Measurements from ENCODE around the gene AR. TPM values are rescaled to one million over a fixed set of nuclear protein-coding genes. Genes with fewer than 3 reads are reported as not detected.

AR gene
- total and polyA plus RNA-seq, 2 of the 4 experiments (the other 2 are of a cell fraction) = 1.5 to 4.7 TPM

DNA sequence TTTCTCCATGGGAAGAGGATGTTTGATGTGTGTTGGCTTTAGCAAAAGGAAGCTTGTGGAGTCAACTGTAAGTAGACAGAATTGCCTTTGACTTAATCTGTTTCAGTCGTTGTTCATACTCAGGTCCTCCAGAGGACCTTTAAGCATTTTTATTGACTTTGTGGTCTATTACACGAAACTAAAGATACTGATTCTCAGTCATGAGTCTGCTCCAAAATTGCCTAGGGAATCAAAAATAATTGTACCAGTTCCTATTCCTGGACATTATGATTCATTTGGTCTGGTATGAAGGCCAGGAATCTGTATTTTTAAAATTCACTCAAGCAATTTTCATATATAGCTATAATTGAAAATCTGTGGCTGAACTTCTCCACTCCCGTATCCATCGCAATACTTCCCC, 38.6 kb downstream of the AR start:
- H3K4me3 ChIP-seq (ENCODE audit: insufficient read depth, low read depth, low read length) = no peak overlapping the region
- no peak overlapping the region for H3K9ac ChIP-seq (ENCODE audit: low read depth, low read length)
- ATAC-seq (ENCODE audit: low read depth) (no peak), DNase-seq (no peak)
- H2BK5ac ChIP-seq (ENCODE audit: low read depth, low read length, poor library complexity, severe bottlenecking) = no peak overlapping the region
- H3K9me1 ChIP-seq (ENCODE audit: insufficient read depth, low read length) = no peaks in the 10 kb centered on the region
- H3K23ac ChIP-seq (ENCODE audit: low read depth, low read length) = no peak overlapping the region
- no peaks in the 10 kb centered on the region for H4K20me1 ChIP-seq (ENCODE audit: insufficient read depth, low read length)
- H3K79me1 ChIP-seq (ENCODE audit: low read depth in 1 of 2, low read length in 2 of 2) = no peaks in the 10 kb centered on the region
- WGBS, 2 experiments (ENCODE audit: extremely low coverage in 2 of 2, insufficient read length in 1 of 2) = no CpG with 5 or more reads among the region's 4 CpGs
- no peak overlapping the region for H2BK15ac ChIP-seq (ENCODE audit: low read depth, low read length)
- ChIA-PET CTCF (no interaction called here), POLR2A (ENCODE audit: unreplicated experiment) (no interaction called here)
- dilution Hi-C loops (cut with HindIII; ENCODE audit: low sequenced_read_pairs, unreplicated experiment) (no loop called here), in situ Hi-C loops (cut with MboI; ENCODE audit: low sequenced_read_pairs) (no loop called here), intact Hi-C loops (cut with micrococcal nuclease) (no loop called here)
- H3K56ac ChIP-seq (ENCODE audit: extremely low read depth, insufficient read depth, low read length) = no peak overlapping the region
- H4K8ac ChIP-seq (ENCODE audit: low read depth in 2 of 2, low read length in 2 of 2) = no peak overlapping the region
- no peak overlapping the region for H4K5ac ChIP-seq (ENCODE audit: low read depth, low read length)
- H2AK5ac ChIP-seq (ENCODE audit: low read depth, low read length) = no peak overlapping the region
- H3K36me3 ChIP-seq (ENCODE audit: control insufficient read depth, insufficient read depth, low read length) = no peaks in the 10 kb centered on the region
- H2AK9ac ChIP-seq (replicated peaks; ENCODE audit: low read depth, low read length, poor library complexity) = no peak overlapping the region
- TF ChIP-seq BHLHE40 (IDR thresholded peaks at IDR 0.05; ENCODE audit: low read depth, low read length) = no peak
- TF ChIP-seq, protein P1, sequence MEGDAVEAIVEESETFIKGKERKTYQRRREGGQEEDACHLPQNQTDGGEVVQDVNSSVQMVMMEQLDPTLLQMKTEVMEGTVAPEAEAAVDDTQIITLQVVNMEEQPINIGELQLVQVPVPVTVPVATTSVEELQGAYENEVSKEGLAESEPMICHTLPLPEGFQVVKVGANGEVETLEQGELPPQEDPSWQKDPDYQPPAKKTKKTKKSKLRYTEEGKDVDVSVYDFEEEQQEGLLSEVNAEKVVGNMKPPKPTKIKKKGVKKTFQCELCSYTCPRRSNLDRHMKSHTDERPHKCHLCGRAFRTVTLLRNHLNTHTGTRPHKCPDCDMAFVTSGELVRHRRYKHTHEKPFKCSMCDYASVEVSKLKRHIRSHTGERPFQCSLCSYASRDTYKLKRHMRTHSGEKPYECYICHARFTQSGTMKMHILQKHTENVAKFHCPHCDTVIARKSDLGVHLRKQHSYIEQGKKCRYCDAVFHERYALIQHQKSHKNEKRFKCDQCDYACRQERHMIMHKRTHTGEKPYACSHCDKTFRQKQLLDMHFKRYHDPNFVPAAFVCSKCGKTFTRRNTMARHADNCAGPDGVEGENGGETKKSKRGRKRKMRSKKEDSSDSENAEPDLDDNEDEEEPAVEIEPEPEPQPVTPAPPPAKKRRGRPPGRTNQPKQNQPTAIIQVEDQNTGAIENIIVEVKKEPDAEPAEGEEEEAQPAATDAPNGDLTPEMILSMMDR (conservative IDR thresholded peaks at IDR 0.05; ENCODE audit: low read depth, low read length) = no peak
- TF ChIP-seq RCOR1 (IDR thresholded peaks at IDR 0.05; ENCODE audit: insufficient replicate concordance, low read length) = no peak
- TF ChIP-seq MAFK (IDR thresholded peaks at IDR 0.05; ENCODE audit: low read depth, low read length) = no peak
- H3K4me1 ChIP-seq (ENCODE audit: control insufficient read depth, insufficient read depth, low read length) = no peaks in the 10 kb centered on the region
- H2BK120ac ChIP-seq (ENCODE audit: low read depth, low read length) = no peak overlapping the region
- H2BK20ac ChIP-seq (ENCODE audit: low read depth, low read length) = no peak overlapping the region
- no peak overlapping the region for H4K91ac ChIP-seq (ENCODE audit: insufficient read depth, low read depth, low read length)
- no TSS peak for BruUV-seq (replicated peaks)
- H3K4ac ChIP-seq (ENCODE audit: low read depth, low read length) = no peak overlapping the region
- H3K4me2 ChIP-seq (ENCODE audit: low read depth, low read length) = no peak overlapping the region
- no peak overlapping the region for H3K14ac ChIP-seq (replicated peaks; ENCODE audit: low read depth, low read length)
- H2AFZ ChIP-seq (replicated peaks; ENCODE audit: low read length, poor library complexity) = no peak overlapping the region
- H3K27ac ChIP-seq (ENCODE audit: insufficient read depth, low read length) = no peak overlapping the region
- no peak overlapping the region for H3K18ac ChIP-seq (ENCODE audit: low read depth, low read length)
- H3K27me3 ChIP-seq (ENCODE audit: control insufficient read depth, insufficient read depth, low read length) = no peaks in the 10 kb centered on the region
- H3K9me3 ChIP-seq (ENCODE audit: control insufficient read depth, insufficient read depth, low read length) = no peaks in the 10 kb centered on the region

Data from IMR-90 (cell line).